Measurements from ENCODE around the gene ELP1.
"Not testable (repeated sequence)": the region's sequence is repeated elsewhere in the genome, so short reads cannot be mapped to it uniquely, and the experiment has no call there.

ELP1 gene, protein sequence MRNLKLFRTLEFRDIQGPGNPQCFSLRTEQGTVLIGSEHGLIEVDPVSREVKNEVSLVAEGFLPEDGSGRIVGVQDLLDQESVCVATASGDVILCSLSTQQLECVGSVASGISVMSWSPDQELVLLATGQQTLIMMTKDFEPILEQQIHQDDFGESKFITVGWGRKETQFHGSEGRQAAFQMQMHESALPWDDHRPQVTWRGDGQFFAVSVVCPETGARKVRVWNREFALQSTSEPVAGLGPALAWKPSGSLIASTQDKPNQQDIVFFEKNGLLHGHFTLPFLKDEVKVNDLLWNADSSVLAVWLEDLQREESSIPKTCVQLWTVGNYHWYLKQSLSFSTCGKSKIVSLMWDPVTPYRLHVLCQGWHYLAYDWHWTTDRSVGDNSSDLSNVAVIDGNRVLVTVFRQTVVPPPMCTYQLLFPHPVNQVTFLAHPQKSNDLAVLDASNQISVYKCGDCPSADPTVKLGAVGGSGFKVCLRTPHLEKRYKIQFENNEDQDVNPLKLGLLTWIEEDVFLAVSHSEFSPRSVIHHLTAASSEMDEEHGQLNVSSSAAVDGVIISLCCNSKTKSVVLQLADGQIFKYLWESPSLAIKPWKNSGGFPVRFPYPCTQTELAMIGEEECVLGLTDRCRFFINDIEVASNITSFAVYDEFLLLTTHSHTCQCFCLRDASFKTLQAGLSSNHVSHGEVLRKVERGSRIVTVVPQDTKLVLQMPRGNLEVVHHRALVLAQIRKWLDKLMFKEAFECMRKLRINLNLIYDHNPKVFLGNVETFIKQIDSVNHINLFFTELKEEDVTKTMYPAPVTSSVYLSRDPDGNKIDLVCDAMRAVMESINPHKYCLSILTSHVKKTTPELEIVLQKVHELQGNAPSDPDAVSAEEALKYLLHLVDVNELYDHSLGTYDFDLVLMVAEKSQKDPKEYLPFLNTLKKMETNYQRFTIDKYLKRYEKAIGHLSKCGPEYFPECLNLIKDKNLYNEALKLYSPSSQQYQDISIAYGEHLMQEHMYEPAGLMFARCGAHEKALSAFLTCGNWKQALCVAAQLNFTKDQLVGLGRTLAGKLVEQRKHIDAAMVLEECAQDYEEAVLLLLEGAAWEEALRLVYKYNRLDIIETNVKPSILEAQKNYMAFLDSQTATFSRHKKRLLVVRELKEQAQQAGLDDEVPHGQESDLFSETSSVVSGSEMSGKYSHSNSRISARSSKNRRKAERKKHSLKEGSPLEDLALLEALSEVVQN (N-terminal part only)

DNA sequence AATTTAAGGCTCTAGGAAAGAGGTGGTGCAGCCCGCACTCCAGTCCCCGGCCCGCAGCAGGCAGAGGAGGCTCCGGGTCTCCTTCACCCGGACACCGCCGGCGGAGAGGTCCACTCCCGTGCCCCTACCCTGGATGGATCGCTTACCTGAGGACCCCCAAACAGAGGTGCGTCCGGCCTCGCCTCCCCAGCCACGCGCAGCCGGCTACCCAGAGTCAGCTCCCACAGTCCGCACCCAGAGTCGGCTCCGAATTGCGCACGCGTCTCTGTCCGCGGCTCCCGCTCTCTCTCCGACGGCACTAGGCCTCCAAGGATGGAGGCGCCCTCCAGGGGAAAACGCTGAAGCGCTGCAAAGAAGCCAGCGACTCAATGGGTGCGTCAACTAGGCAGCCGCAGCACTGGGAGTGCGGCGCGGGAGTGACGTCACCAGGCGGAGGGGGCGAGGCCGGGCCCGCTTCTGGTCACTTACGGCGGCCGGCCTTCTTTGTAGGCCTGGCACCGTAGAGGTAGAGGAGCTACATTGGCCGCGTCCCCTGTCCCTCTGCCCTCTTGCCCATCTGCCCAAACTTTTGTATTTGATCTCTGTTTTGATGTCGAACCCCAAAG is at the start of gene ELP1:
Gene ELP1 (minus strand): TSS at position 407 of the 605 bp plus-strand sequence. CDS start 2,978 bp downstream, outside the sequence.
- peak; percentile 91 for DNase-seq

DNA sequence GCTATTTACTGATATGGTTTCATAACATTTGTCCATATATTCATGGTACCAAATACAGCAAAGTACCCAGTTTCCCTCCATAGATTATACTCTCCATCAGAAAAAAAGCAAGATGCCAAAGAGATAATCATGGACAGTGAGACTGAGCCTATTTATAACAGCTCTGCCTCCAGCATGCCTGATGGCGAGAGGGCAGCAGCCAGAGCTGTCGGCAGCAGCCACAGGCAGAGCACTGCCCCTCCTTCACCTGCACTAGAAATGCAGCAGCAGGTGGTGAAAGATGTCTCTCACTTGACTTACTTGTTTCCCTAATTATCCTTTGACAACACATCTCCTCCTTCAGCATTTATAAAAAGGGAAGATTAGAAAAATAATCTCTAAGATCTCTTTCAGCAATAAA is 47.0 kb upstream of the ELP1 start:
- DNase-seq = no peak

DNA sequence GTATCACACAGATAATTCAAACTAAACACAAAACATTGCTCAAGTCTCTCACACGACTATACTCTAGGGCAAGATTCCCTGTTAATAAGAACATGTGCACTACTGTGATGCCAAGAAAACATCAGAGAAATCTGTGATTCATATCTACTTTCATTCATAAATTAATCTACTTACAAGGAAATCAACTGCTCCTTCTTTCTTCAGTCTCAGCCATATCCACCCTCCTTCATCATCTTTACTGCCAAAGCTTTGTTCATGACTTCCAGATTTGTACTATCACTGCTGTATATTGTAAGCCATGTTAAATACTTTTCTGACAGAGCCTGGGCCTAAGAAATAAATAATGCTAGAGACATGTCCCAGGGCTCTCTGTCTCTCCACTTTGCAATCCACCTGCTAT is 44.3 kb upstream of the ELP1 start:
- no peak for DNase-seq

DNA sequence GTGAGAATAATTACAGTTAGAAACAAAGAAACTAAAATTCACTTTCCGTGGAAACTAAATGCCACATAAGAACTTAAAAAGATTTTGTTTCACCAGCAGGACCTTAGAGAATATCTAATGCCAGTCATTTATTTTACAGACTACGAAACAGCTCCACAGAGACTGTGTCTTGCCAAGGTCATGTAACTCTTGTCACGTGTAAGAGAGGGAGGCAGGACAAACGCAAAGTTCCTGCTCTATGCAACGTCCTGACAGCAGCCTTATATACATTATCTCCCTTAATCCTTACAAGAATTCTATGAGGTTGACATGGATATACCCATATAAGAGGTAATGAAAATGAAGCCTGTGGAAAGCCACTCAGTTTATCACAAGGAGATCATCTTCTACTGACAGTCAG is 40.0 kb upstream of the ELP1 start:
- no peak for DNase-seq

DNA sequence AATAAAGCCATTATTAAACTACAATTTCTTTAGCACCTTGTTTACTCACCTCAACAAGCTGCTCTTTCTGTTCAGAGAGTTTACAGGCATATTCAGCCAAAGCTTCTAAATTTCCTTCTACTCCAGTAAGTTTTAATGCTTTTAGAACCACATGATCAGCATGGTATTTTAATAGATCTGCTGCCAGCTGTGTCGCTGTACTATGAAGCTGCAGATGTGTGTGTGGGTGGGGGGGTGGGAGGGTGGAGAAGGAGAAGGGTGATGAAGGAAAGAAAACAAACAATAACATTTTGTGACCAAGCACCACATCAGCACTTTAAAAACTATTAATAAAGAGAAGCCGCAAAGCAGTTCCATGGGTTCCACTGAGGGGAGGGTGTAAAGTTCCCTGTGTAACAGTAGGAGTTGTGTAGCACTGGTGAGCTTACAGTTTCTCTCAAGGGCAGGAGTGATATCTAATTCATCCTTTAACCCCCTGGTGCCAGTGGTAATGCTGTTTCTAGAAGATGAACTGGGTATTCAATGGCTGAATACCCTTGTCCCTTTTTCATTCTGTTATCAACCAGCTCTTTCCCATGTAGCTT is 38.8 kb upstream of the ELP1 start:
- no peak for DNase-seq

DNA sequence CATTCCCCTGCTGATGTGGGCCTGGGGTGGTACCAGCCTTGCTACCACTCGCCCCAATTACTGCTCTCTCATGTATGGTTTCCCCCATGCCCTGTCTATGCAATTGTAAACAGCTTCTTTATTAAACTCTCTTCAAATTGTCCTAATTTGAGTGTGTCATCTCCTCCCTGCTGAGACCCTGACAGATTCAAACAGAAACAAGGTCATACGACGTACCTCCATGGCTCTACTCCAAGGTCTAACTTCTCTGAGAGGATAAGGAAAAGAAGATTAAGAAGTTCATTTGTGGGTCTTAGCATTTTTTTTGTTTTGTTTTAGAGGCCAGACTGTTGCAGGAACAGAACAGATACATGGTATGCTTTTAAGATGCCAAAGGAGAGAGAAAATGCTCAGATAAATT is 38.3 kb upstream of the ELP1 start:
- DNase-seq = no peak

DNA sequence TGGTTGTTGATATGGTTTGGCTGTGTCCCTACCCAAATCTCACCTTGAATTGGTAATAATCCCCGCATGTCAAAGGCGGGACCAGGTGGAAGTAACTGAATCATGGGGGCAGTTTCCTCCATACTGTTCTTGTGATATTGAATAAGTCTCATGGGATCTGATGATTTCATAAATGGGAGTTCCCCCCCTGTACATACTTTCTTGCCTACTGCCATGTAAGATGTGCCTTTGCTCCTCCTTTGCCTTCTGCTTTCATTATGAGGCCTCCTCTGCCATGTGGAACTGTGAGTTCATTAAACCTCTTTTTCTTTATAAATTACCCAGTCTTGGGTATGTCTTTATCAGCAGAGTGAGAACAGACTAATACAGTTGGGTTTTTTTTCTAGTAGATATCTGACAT is 37.5 kb upstream of the ELP1 start:
- not testable (repeated sequence) for DNase-seq

DNA sequence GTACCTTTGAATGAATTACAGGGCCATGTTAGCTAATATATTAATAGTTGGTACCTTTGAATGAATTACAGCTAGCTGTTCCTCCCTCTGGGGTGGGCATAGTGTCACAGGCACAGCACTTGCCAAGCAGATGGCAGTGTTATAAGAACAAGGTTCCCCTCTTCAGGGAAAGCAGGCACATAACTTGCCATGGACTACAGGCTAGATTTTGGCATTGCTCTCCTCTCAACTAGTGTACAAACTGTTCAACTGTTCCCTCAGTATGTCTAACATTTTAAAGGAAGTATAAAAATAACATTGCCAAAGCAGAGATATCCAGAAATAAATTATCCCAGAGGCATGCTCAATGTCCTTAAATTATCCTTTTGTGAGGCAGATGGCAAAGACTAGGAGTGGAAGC is 34.0 kb upstream of the ELP1 start:
- no peak for DNase-seq

DNA sequence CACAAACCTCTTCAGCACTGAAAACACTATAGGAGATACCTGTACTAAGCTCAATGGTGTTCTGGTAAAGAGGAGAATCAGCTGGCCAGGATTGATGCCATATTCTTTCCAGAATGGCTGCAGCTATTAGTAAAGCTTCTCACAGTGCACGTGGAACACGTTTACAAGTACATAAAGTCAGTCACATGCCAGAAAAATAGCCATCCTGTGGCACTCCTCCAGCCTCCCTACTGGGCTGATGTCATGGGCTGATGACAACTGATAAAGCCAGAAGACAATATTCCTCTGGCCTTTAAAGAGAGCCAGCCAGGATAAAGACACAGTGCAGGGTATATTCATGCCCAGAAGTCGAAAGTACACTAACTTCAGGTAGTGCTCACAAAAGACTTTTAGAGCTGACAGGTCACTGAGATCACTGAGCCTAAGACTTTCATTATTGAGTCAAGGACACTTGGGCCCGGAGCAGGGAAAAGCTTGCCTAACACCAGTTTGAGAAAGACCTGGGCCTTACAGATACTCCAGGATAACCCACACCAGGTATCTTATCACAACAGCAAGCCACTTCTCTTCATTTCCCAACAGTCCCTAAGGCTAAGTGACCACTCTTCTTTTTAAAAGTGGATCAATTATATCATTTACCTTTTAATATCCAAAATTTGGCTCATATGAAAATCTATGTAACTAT is 29.7 kb upstream of the ELP1 start:
- no peak for DNase-seq

DNA sequence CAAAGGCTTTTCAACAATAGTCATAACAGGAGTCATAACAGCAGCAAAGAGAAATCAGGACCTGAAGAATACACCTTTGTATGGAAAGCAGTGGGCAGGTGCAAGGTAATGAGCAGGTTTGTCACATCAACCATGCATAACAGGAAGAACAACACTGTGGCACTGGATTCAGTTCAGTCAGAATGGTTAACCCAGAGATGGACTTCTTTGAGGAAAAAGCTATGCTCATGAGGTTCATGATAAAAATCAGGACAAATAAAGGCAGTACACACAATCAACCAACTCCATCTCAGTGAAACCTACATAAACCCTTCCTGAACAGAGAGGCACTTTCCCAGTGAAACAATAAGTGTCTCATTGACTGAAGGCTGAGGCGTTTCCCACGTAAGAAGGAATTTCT is 27.2 kb upstream of the ELP1 start:
- no peak for DNase-seq

DNA sequence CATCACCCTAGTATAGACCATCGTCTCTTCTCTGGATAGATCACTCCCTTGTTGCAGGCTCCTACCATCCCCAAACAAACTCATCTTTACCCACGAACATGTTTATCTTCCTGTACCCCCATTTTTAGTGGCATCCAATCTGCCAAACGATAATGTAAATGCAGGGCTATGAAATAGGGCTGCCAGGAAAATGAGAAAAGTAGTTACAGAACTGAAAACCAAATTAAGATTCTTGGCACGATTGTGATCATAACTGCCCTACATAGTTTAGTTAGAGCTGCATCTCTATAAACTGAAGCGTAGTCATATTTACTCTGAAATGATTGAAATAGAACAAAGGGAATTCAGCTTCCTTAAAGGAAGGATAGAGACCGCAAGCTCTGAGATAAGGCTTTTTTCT is 26.4 kb upstream of the ELP1 start:
- no peak for DNase-seq

DNA sequence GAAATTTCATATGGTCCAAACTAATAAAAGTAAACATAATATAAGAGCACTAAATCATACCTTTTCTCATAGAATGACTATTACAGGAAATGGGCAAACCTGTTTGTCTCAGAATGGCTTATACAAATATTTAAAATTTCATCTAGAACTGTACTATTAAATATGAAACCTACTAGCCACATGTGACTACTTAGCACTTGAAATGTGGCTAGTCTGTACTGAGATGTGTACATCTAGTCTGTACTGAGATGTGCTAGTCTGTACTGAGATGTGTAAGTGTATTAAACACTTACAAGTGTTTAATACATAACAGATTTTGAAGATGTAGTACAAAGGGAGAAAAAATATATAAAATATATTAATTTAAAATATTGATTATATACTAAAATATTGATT is 22.7 kb upstream of the ELP1 start:
- DNase-seq = no peak

DNA sequence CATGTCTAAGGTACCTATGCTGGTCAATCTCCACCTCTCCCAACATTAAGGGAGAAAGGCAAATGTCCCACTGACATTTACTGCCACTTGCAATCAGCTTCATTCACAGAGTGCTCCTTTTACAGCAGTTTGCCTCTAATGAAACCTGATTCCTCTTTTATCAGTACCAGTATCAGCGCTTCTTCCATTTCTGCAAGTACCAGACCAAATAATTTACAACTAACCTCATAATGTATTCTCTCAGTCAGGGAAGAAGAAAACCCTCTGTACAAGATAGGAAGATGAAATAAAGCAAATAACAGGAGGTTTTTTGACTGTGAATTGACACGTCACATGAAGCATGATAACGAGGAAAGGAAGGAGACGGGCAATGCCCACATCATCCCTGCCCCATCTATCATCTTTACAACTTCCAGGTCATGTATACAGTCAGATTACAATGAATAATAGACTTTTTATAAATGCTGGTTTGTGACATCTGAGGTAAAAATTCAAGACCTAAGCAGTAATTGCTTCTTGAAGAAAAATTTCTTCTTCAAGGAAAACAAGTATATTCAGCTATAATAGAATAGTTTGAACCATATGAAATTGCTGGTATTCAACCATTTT is 22.2 kb upstream of the ELP1 start:
- DNase-seq = no peak

DNA sequence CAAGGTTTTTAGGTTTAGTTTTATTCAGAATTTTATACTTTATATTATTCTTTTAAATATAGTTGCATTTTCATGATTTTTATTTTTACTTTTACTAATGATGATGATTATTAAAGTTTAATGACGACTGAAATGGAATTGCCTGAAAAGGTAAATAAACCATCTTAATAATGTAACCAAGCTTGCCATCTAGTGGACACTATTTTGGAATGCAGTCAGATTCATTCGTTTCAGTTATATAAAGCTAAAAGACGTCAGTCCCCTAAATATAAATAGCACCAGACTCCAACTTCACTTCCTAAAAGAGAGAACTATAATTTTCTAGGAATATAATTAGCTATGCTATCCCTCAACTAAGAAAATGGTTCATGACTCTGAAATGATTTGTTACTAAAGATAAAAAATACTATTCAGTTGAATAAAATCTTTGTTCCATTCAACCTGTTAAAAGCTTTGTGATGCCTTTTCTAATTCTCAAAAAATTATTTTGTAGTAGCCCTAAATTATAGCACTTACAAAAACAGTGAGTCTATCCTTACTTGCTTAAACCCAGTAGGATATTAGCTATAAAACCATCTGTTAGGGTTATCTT is 20.2 kb upstream of the ELP1 start:
- no peak for DNase-seq

DNA sequence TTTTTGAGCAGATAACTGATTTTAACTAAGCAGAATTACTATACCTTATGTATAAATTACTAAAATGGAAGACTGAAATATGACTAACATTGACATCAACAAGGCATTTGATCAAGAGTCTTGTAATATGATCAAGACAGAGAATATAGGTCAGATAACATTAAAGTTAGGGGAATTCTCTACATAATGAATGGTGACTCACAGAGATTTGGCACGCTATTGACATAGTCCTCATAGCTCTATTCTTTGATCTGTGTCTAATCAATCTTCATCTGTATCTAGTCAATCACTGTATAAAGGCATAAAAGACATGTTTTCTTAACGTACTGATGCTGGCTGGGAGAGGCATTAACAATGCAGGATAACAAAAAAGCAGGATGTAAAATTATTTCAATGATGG is 17.7 kb upstream of the ELP1 start:
- DNase-seq = no peak

DNA sequence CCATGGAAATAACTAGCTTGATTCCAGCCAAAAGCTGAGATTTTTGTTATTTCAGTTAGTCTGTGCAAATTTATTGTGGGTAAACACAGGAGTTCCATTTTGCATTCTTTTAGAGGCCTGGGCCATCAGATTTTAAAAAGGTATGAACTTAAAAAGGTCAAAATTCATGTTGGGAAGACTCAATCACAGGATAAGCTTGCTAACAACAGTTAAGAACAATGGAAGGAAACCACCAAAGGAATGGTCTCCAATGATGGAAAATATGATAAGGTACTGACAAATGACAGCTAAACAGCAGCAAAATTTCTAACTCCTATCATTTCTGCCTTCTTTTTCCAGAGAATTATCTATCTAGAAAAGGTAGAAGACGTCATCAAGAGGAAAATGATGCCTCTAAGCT is 16.2 kb upstream of the ELP1 start:
- no peak for DNase-seq

DNA sequence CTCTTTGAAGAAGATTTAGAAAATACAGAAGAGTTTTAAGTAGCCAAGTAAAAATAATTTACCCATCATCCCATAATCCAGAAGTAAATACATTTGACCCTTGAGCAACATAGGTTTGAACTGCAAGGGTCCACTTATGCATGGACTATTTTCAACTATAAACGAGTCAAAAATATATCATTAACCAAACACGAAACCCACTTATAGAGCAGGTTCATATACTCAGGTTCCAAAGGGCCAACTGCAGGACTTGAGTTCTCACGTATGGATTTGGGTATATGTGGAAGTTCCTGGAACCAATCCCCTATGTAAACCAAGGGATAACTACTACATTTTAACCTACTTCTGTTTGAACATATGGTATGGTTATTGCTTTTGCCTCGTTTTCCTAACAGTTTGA is 6.1 kb upstream of the ELP1 start:
- no peak for DNase-seq

DNA sequence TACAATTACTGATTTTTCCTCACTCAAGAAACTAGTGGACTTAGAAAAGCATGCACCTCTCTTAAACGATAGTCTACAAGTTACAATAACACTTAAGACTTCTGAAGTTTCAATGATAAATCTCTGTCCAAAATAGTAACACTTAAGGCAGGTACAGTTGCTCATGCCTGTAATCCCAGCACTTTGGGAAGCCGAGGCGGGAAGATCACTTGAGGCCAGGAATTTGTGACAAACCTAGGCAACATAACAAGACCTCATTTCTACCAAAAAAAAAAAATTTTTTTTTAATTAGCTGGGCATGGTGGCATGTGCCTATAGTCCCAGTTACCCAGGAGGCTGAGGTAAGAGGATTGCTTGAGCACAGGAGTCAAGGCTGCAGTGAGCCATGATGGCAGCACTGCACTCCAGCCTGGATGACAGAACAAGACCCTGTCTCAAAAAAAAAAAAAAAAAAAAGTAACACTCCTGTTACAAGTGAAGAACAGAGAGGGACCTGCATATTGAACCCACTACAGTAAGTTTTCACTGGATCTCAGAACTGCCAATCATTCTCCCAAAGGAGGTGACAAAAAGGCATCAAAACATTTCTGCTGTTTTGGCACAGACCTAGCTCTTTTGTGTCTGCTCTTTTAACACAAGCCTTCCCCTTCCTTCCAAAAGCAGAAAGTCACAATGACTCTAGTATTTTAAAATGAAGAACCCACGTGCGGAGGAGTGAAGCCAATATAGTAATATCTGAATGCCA is 3.8 kb upstream of the ELP1 start:
- no peak for DNase-seq

DNA sequence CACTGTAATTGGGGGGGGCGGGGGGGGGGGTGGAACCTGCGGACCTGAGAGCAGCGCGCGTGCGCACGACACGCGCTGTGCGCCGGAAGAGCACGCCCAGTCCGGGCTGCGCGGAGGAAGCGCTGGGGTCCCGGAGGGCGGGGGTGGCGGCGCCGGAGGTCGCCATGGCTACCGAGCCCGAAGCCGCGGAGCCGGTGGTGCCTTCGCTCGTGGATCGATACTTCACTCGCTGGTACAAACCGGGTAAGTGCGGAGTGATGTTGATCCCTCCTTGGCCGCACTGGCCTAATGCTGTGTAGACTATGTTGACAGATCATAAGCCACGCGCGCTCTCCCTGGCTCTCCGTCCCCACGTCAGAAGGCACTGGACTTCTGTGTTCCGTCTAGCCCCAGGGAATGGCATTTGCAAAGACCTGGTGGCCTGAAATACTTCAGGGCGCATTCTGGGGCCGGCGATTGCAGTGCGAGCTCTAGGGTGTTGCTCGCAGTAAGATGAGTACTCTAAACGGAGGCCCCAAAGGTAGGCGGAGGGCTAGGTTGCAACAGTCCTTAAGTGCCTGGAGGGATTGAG is 484 bp upstream of the ELP1 start, which contains the start of gene ABITRAM:
Gene ABITRAM (plus strand): TSS at position 78 of the 571 bp plus-strand sequence. CDS start 87 bp downstream, at position 165.
- peak; percentile 85 for DNase-seq

DNA sequence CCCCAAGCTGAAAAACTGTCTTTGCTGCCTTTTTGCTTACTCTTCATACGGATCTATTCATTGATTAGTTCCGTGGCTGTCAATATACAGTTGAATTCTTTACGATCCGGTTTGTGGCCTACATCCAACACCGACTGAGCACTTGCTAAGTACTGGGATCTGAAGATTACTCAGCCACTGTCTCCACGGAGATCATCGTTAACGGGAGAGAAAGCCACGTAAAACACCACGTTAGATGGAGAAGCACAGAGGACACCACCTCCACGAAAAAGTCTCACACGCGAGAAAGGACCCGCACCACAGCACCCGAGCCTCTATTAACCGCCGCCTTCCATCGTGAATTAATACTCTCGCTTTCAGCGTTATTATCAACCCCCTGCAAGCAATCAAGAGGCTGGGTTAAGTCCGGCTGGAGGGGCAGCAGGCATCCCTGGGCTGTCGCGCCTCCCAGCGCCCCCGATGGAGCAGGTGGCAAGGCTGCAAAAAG is 650 bp downstream of the ELP1 start:
- no peak for DNase-seq

All from CD4-positive, alpha-beta T cell treated with Interferon gamma for 1 hour (primary cell).